Measurements from ENCODE around the gene STX18. TPM values are rescaled to one million over a fixed set of nuclear protein-coding genes. Genes with fewer than 3 reads are reported as not detected.
A peak's percentile ranks its signal among the peaks of the same experiment; 100 is the strongest.

The STX18 gene
- total and polyA plus RNA-seq, 2 of the 13 experiments (the other 11 are each of a cell fraction or from before 2014, with no cell fraction given), result 23.9 to 37.1 TPM

- Histone ChIP-seq H3K27ac (ENCODE audit: extremely low read length, insufficient read depth, low read length) (no peak overlapping the region), H3K27me3 (ENCODE audit: control insufficient read depth in 1 of 2, insufficient read depth in 2 of 2, low read length in 2 of 2) (peaks cover 17 to 92% of the 10 kb centered on the region in 2 experiments), H4K20me1 (ENCODE audit: insufficient read depth, low read length) (no peaks in the 10 kb centered on the region), H3K9me3 (ENCODE audit: low read length) (no peaks in the 10 kb centered on the region), H3K79me2 (ENCODE audit: insufficient read depth, low read length) (no peaks in the 10 kb centered on the region), H3K4me2 (ENCODE audit: low read depth, low read length) (peak overlapping the region; percentile 23; the same call in 1 of the 2 replicates), H3K4me1 (ENCODE audit: insufficient read depth, low read length) (no peaks in the 10 kb centered on the region), H3K36me3 (replicated peaks in 1 of 2; ENCODE audit: control insufficient read depth in 1 of 2, insufficient read depth in 2 of 2, low read length in 2 of 2) (no peaks in the 10 kb centered on the region), H3K4me3 (replicated peaks in 1 of 3; ENCODE audit: insufficient read depth in 1 of 3, low read depth in 2 of 3, low read length in 3 of 3) (peak overlapping the region in 1 of 3 experiments; percentile 50; a peak in 1 of 6 replicates), H3K9ac (ENCODE audit: insufficient read depth, low read depth, low read length) (no peak overlapping the region), H2AFZ (ENCODE audit: low read length) (no peak overlapping the region)
- BruUV-seq (replicated peaks), result no TSS peak
- no peak for FAIRE-seq
- intact Hi-C loops (cut with micrococcal nuclease; ENCODE audit: unreplicated experiment), result no loop called here
- no peak for ATAC-seq
- in situ Hi-C loops (cut with HindIII; ENCODE audit: extremely low pct_ligation_motif_present, low pct_unique_long_range_greater_than_20kb), result no loop called here
- no peak for TF ChIP-seq TCF7 (IDR thresholded peaks at IDR 0.05; ENCODE audit: low read depth)
- no peak for TF ChIP-seq CHD2 (IDR thresholded peaks at IDR 0.05; ENCODE audit: low read depth, low read length)
- no peak for TF ChIP-seq ZNF660 (CRISPR knock-in tag; IDR thresholded peaks at IDR 0.05; ENCODE audit: borderline replicate concordance, low read depth)
- TF ChIP-seq CENPX (CRISPR knock-in tag; IDR thresholded peaks at IDR 0.05), result no peak
- no peak for TF ChIP-seq CBFB (CRISPR knock-in tag; IDR thresholded peaks at IDR 0.05)
- no peak for TF ChIP-seq ATRX (CRISPR knock-in tag; IDR thresholded peaks at IDR 0.05; ENCODE audit: borderline replicate concordance)
- TF ChIP-seq TFAP4 (IDR thresholded peaks at IDR 0.05; ENCODE audit: borderline replicate concordance, low read depth), result no peak
- TF ChIP-seq ZNF501 (CRISPR knock-in tag; IDR thresholded peaks at IDR 0.05), result no peak
- no peak for TF ChIP-seq ZNF644 (CRISPR knock-in tag; IDR thresholded peaks at IDR 0.05; ENCODE audit: low read depth)
- no peak for TF ChIP-seq NONO (IDR thresholded peaks at IDR 0.05)
- TF ChIP-seq NONO (CRISPR knock-in tag; conservative IDR thresholded peaks at IDR 0.05), result no peak
- TF ChIP-seq HINFP (CRISPR knock-in tag; IDR thresholded peaks at IDR 0.05; ENCODE audit: low read depth), result no peak
- TF ChIP-seq PAF1 (CRISPR knock-in tag; IDR thresholded peaks at IDR 0.05), result no peak
- TF ChIP-seq HDAC1 (CRISPR knock-in tag; IDR thresholded peaks at IDR 0.05), result no peak
- no peak for TF ChIP-seq BCLAF1 (IDR thresholded peaks at IDR 0.05)
- TF ChIP-seq NFATC3 (CRISPR knock-in tag; IDR thresholded peaks at IDR 0.05), result no peak
- TF ChIP-seq CHCHD3 (CRISPR knock-in tag; IDR thresholded peaks at IDR 0.05), result no peak
- WGBS (ENCODE audit: low lambda C conversion rate), result 22% methylated on average over 11 of the region's 38 CpGs
- POLR2A ChIA-PET, result no interaction called here
- CTCF ChIA-PET (ENCODE audit: low intra/inter-chr PET ratio, low total read pairs), result no interaction called here
- no peak for DNase-seq (ENCODE audit: low spot score)
These were observed 156.0 kb downstream of the STX18 start for GRCh38 chr4:4385729-4386295.

Data from HepG2 (cell line).